PC-3 (cell line): ENCODE data around the gene CFAP99. TPM values are rescaled to one million over a fixed set of nuclear protein-coding genes. Genes with fewer than 3 reads are reported as not detected.

Source experiments
- ATAC-seq: fragments of 200-7000 bp; cut with Tn5 transposase; 2 replicates; pipeline ENCODE4 v1.9.1; 2020; ENCODE audit warnings: mild to moderate bottlenecking, moderate library complexity
- BruUV-seq: library from RNA; stranded (reverse); fragments of 400-500 nt; replicated peaks from 2 replicates; lab custom pipeline; 2021; lab: Mats Ljungman, UMichigan
- CTCF ChIA-PET: fragments of 300-600 bp; sonication (Branson Sonifier 250); formaldehyde crosslinking; loops from one replicate; lab custom pipeline; 2022; ENCODE audit warnings: antibody characterized with exemption; lab: Charles Lee
- POLR2A ChIA-PET: fragments of 300-600 bp; sonication (Branson Sonifier 250); formaldehyde crosslinking; loops from one replicate; lab custom pipeline; 2022; ENCODE audit warnings: antibody characterized with exemption; ENCODE audit not compliant: unreplicated experiment; lab: Charles Lee
- DNase-seq: peaks from one replicate; pipeline ENCODE4 v3.0.0-alpha.2; 2015
- H2AFZ ChIP-seq: fragments of 300-600 bp; sonication (generic); 2 replicates; pipeline ENCODE4 v1.6.0; 2016; ENCODE audit warnings: antibody characterized with exemption, low read length
- H3F3A ChIP-seq: fragments of 300-600 bp; sonication (generic); one replicate; pipeline ENCODE4 v1.6.0; 2017; ENCODE audit warnings: antibody characterized with exemption, low read length, control low read depth, mild to moderate bottlenecking; ENCODE audit not compliant: unreplicated experiment
- H3K27ac ChIP-seq: fragments of 300-600 bp; sonication (generic); 2 replicates; pipeline ENCODE4 v1.5.1; 2016; ENCODE audit warnings: mild to moderate bottlenecking, low read length
- H3K27me3 ChIP-seq: fragments of 300-600 bp; sonication (generic); 2 replicates; pipeline ENCODE4 v1.6.1; 2016; ENCODE audit warnings: low read length, mixed read lengths
- H3K36me3 ChIP-seq: fragments of 300-600 bp; sonication (generic); 2 replicates; pipeline ENCODE4 v1.6.1; 2016; ENCODE audit warnings: low read depth, mixed run types, low read length, mixed read lengths
- H3K4me1 ChIP-seq: fragments of 300-600 bp; sonication (generic); 2 replicates; pipeline ENCODE4 v1.5.1; 2016; ENCODE audit warnings: low read length; ENCODE audit not compliant: insufficient read depth
- H3K4me2 ChIP-seq: fragments of 300-600 bp; sonication (generic); 2 replicates; pipeline ENCODE4 v1.6.0; 2016; ENCODE audit warnings: low read length
- H3K4me3 ChIP-seq: fragments of 300-600 bp; sonication (generic); 2 replicates; pipeline ENCODE4 v1.5.1; 2016; ENCODE audit warnings: mild to moderate bottlenecking, low read length, mixed read lengths
- H3K79me2 ChIP-seq: fragments of 300-600 bp; sonication (generic); 2 replicates; pipeline ENCODE4 v1.6.1; 2017; ENCODE audit warnings: low read length, mixed read lengths
- H3K9ac ChIP-seq: fragments of 300-600 bp; sonication (generic); 2 replicates; pipeline ENCODE4 v1.6.0; 2016; ENCODE audit warnings: mild to moderate bottlenecking, low read length
- H3K9me2 ChIP-seq: fragments of 300-600 bp; sonication (generic); replicated peaks from 2 replicates; pipeline ENCODE4 v1.6.1; 2016; ENCODE audit warnings: mixed run types, low read length, mixed read lengths
- H3K9me3 ChIP-seq: fragments of 300-600 bp; sonication (generic); 2 replicates; pipeline ENCODE4 v1.6.1; 2016; ENCODE audit warnings: low read length, mixed read lengths
- H4K20me1 ChIP-seq: fragments of 300-600 bp; sonication (generic); 2 replicates; pipeline ENCODE4 v1.6.1; 2016; ENCODE audit warnings: low read length, mixed read lengths
- CTCF ChIP-seq: fragments of 300-600 bp; sonication (generic); conservative IDR thresholded peaks from 2 replicates; pipeline ENCODE4 v1.5.1; 2017; ENCODE audit warnings: antibody characterized with exemption, low read depth, mild to moderate bottlenecking, low read length
- EZH2 ChIP-seq: fragments of 300-600 bp; sonication (generic); IDR thresholded peaks from one replicate; pipeline ENCODE4 v1.6.1; 2017; ENCODE audit warnings: antibody characterized with exemption, mild to moderate bottlenecking, low read length; ENCODE audit not compliant: unreplicated experiment
- EZH2phosphoT487 ChIP-seq: fragments of 300-600 bp; sonication (generic); IDR thresholded peaks from 2 replicates; pipeline ENCODE4 v1.6.1; 2018; ENCODE audit warnings: mild to moderate bottlenecking, antibody characterized with exemption, low read length, borderline replicate concordance
- intact Hi-C: fragments of 100-400 bp; cut with micrococcal nuclease; formaldehyde crosslinking; loops from 2 replicates; pipeline ENCODE4 v1.9.0; 2023
- total RNA-seq: library from RNA; depleted of rRNA; stranded (reverse); fragments of >200 nt; gene quantifications from 2 replicates; pipeline ENCODE4 v1.2.3, GENCODE V29; 2014

CFAP99 gene
- total RNA-seq, 1 experiment from 2014 or later: not detected

GRCh38 chr4:2503809-2504208 lies 85.1 kb downstream of the CFAP99 start:
- CTCF ChIA-PET: no interaction called here
- Histone ChIP-seq H3K9ac (no peak overlapping the region), H3K9me3 (no peaks in the 10 kb centered on the region), H3K4me1 (no peaks in the 10 kb centered on the region), H2AFZ (no peak overlapping the region), H3K4me3 (no peak overlapping the region), H3K36me3 (peaks cover 22% of the 10 kb centered on the region; the same call in 1 of the 2 replicates), H3K4me2 (no peak overlapping the region), H3F3A (no peaks in the 10 kb centered on the region), H4K20me1 (no peaks in the 10 kb centered on the region; the same call in 1 of the 2 replicates), H3K27ac (no peak overlapping the region), H3K9me2 (no peaks in the 10 kb centered on the region), H3K27me3 (no peaks in the 10 kb centered on the region), H3K79me2 (peaks cover 6% of the 10 kb centered on the region; the same call in 1 of the 2 replicates)
- POLR2A ChIA-PET: no interaction called here
- no peak for DNase-seq
- ATAC-seq: no peak
- intact Hi-C loops: no loop called here
- BruUV-seq: no TSS peak
- TF ChIP-seq EZH2phosphoT487 (no peak), CTCF (no peak), EZH2 (no peak)

- ChIA-PET CTCF (no interaction called here), POLR2A (no interaction called here)
- intact Hi-C loops: no loop called here
- H3K27ac ChIP-seq: no peak overlapping the region
- H3F3A ChIP-seq: no peaks in the 10 kb centered on the region
- H3K36me3 ChIP-seq: peaks cover 12% of the 10 kb centered on the region; the same call in 1 of the 2 replicates
- H3K9me2 ChIP-seq: no peaks in the 10 kb centered on the region
- no peak for TF ChIP-seq EZH2phosphoT487
- no peak for TF ChIP-seq EZH2
- no peak for TF ChIP-seq CTCF
- H3K9me3 ChIP-seq: no peaks in the 10 kb centered on the region
- H2AFZ ChIP-seq: no peak overlapping the region
- H3K4me1 ChIP-seq: no peaks in the 10 kb centered on the region
- no peaks in the 10 kb centered on the region for H3K27me3 ChIP-seq
- H3K4me3 ChIP-seq: no peak overlapping the region
- H3K4me2 ChIP-seq: no peak overlapping the region
- DNase-seq (no peak), ATAC-seq (no peak)
- no peaks in the 10 kb centered on the region for H4K20me1 ChIP-seq
- H3K79me2 ChIP-seq: peaks cover 6% of the 10 kb centered on the region; the same call in 1 of the 2 replicates
- H3K9ac ChIP-seq: no peak overlapping the region
- no TSS peak for BruUV-seq
Observed at GRCh38 chr4:2507259-2507658, 88.5 kb downstream of the CFAP99 start.

GRCh38 chr4:2507855-2508254 lies 89.1 kb downstream of the CFAP99 start:
- DNase-seq (no peak), ATAC-seq (no peak)
- intact Hi-C loops: no loop called here
- Histone ChIP-seq H3K27me3 (no peaks in the 10 kb centered on the region), H3K9me3 (no peaks in the 10 kb centered on the region), H3K9ac (no peak overlapping the region), H3K27ac (no peak overlapping the region), H3K36me3 (peaks cover 12% of the 10 kb centered on the region; the same call in 1 of the 2 replicates), H3K4me1 (no peaks in the 10 kb centered on the region), H3K4me2 (no peak overlapping the region), H3K4me3 (no peak overlapping the region), H3K79me2 (peaks cover 6% of the 10 kb centered on the region; the same call in 1 of the 2 replicates), H3F3A (no peaks in the 10 kb centered on the region), H3K9me2 (no peaks in the 10 kb centered on the region), H4K20me1 (no peaks in the 10 kb centered on the region), H2AFZ (no peak overlapping the region)
- ChIA-PET POLR2A (no interaction called here), CTCF (no interaction called here)
- BruUV-seq: no TSS peak
- TF ChIP-seq EZH2 (no peak), EZH2phosphoT487 (no peak), CTCF (no peak)
